ENCODE data around the gene TOB1. TPM values are rescaled to one million over a fixed set of nuclear protein-coding genes. Genes with fewer than 3 reads are reported as not detected.

TOB1 gene
- total RNA-seq: 254 TPM
- 10 to 100 TPM; 30.7 to 60.7 (median 36.3) TPM for polyA plus RNA-seq

DNA sequence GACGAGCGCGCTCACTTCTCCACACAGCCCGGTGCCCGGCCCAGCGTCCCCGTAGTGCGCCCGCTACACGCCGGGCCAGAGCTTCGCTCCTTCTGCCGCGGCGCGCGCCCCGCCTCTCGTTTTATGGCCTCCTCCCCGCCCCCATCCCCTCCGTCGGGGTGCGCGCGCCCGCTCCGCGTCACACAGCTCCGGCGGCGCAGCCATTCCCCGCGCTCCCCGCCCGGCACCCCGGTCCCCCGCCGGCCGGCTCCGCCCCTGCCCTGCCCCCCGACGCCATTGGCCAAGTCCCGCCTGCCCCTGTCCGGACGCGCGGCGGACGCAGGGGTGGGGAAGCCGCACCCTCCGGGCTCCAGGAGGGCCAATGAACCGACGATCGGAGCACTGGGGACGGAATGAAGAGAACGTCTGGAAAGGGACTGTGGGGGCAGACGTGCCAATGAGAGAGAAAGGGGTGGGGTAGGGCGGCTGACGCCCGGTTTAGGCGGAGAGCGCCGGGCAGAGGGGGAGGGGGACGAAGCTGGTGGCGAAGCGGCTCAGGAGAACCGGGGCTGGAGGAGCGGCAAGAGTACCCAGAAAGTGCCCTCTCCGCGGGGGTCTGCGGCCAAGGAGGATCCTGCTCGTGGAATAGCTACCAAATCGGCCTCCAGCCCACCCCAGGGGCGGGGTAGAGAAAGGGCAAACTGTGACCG lies at the start of gene TOB1:
Gene TOB1 (minus strand): TSS at position 94 of the 689 bp plus-strand sequence. CDS start 2,337 bp downstream, outside the sequence.
- peak within 1 kb of the TSS; percentile 98 to 100 (median 99) for H3K27ac Mint-ChIP-seq
- H3K27ac ChIP-seq (ENCODE audit: insufficient read depth, low read length, poor library complexity, severe bottlenecking): peak within 1 kb of the TSS; percentile 98
- H3K4me1 Mint-ChIP-seq: peaks cover 41 to 59% (median 46%) of the 10 kb centered on the region in 4 donors
- peaks cover 0 to 3% (median 0%) of the 10 kb centered on the region in 7 donors for H3K9me3 Mint-ChIP-seq
- H3K27me3 Mint-ChIP-seq: no peaks in the 10 kb centered on the region
- peaks cover 70% of the 10 kb centered on the region for H3K4me1 ChIP-seq (ENCODE audit: control insufficient read depth, insufficient read depth, low read length, poor library complexity, severe bottlenecking)
- peak within 1 kb of the TSS; percentile 95 to 100 (median 98) for H3K4me3 Mint-ChIP-seq
- peak; percentile 70 to 73 for ATAC-seq (ENCODE audit: low read depth in 2 of 2)
- no peaks in the 10 kb centered on the region for H3K27me3 ChIP-seq (ENCODE audit: control insufficient read depth, insufficient read depth, low read length)
- H3K4me3 ChIP-seq (ENCODE audit: low read depth, low read length): peak within 1 kb of the TSS; percentile 98
- peaks cover 18% of the 10 kb centered on the region for H3K36me3 ChIP-seq (ENCODE audit: control insufficient read depth, insufficient read depth, low read length)
- no peaks in the 10 kb centered on the region for H3K9me3 ChIP-seq (ENCODE audit: control insufficient read depth in 2 of 2, low read length in 2 of 2)
- peak; percentile 95 to 97 (median 95) for DNase-seq
- peaks cover 22% of the 10 kb centered on the region for H3K36me3 Mint-ChIP-seq

DNA sequence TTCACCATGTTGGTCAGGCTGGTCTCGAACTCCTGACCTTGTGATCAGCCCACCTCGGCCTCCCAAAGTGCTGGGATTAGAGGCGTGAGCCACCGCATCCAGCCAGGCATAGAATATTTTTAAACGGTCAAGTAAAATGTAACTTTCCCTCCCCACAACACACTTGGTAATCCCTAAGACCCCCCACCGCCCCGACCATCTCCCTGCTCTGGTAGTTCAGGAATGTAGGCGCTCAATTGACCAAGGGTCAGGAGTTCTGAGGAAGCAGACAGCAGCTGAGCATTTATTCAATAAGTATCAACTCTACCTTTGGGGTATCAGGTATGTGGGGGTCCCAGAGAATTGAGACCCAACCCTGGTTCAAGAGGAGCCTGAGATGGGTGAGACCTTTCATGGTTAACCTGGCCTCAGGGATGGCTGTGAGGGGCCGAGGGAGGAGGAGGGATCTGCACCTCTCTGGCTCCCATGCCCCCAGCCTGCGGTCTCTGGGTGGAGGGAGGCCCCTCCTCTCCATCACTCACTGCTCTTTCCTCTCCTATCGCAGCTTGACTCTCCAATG lies 48.4 kb upstream of the TOB1 start:
- H3K27me3 ChIP-seq (ENCODE audit: control insufficient read depth, insufficient read depth, low read length): no peaks in the 10 kb centered on the region
- DNase-seq: no peak
- Mint-ChIP-seq H3K9me3 (no peaks in the 10 kb centered on the region), H3K4me3 (no peak overlapping the region), H3K27ac (peak overlapping the region in 1 of 3 donors; percentile 59), H3K27me3 (peaks cover 8% of the 10 kb centered on the region), H3K36me3 (no peaks in the 10 kb centered on the region), H3K4me1 (peaks cover 12 to 76% (median 40%) of the 10 kb centered on the region in 4 donors)
- no peaks in the 10 kb centered on the region for H3K36me3 ChIP-seq (ENCODE audit: control insufficient read depth, insufficient read depth, low read length)
- no peak overlapping the region for H3K27ac ChIP-seq (ENCODE audit: insufficient read depth, low read length, poor library complexity, severe bottlenecking)
- H3K4me1 ChIP-seq (ENCODE audit: control insufficient read depth, insufficient read depth, low read length, poor library complexity, severe bottlenecking): peaks cover 68% of the 10 kb centered on the region
- H3K4me3 ChIP-seq (ENCODE audit: low read depth, low read length): no peak overlapping the region
- ATAC-seq (ENCODE audit: low read depth in 2 of 2): no peak
- H3K9me3 ChIP-seq (ENCODE audit: control insufficient read depth in 2 of 2, low read length in 2 of 2): no peaks in the 10 kb centered on the region

- H3K4me3 Mint-ChIP-seq: no peak overlapping the region
- no peak for DNase-seq
- no peaks in the 10 kb centered on the region for H3K36me3 ChIP-seq (ENCODE audit: control insufficient read depth, insufficient read depth, low read length)
- no peak for ATAC-seq (ENCODE audit: low read depth in 2 of 2)
- peaks cover 0 to 1% (median 0%) of the 10 kb centered on the region in 7 donors for H3K9me3 Mint-ChIP-seq
- no peaks in the 10 kb centered on the region for H3K36me3 Mint-ChIP-seq
- H3K27ac ChIP-seq (ENCODE audit: insufficient read depth, low read length, poor library complexity, severe bottlenecking): no peak overlapping the region
- peaks cover 4% of the 10 kb centered on the region for H3K27me3 Mint-ChIP-seq
- H3K4me3 ChIP-seq (ENCODE audit: low read depth, low read length): no peak overlapping the region
- peaks cover 12 to 77% (median 42%) of the 10 kb centered on the region in 4 donors for H3K4me1 Mint-ChIP-seq
- H3K27ac Mint-ChIP-seq: peak overlapping the region in 1 of 3 donors; percentile 52
- no peaks in the 10 kb centered on the region for H3K27me3 ChIP-seq (ENCODE audit: control insufficient read depth, insufficient read depth, low read length)
- no peaks in the 10 kb centered on the region for H3K9me3 ChIP-seq (ENCODE audit: control insufficient read depth in 2 of 2, low read length in 2 of 2)
- H3K4me1 ChIP-seq (ENCODE audit: control insufficient read depth, insufficient read depth, low read length, poor library complexity, severe bottlenecking): peaks cover 66% of the 10 kb centered on the region
Measured at GRCh38 chr17:50913120-50913519, 47.0 kb upstream of the TOB1 start.

DNA sequence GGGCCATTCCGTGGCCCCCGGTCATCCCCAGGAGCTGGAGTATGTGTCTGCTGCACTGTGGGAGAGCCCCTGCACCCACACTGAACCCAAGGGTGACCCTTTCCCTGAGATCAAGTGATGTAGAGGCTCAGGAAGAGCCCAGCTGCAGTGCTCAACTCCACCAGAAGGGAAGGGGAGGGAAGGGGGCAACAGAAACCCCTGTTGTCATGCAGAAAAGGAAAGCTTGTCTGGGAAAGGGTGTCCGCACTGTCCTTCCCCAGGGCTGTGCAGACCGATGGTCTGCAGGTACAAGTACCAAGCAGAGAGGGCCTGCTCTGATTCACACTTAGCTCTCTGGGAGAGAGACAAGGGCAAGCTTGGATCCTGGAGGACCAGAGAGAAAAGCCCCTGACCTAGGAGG lies 45.7 kb upstream of the TOB1 start:
- Histone ChIP-seq H3K9me3 (ENCODE audit: control insufficient read depth in 2 of 2, low read length in 2 of 2) (no peaks in the 10 kb centered on the region), H3K4me3 (ENCODE audit: low read depth, low read length) (no peak overlapping the region), H3K4me1 (ENCODE audit: control insufficient read depth, insufficient read depth, low read length, poor library complexity, severe bottlenecking) (peaks cover 60% of the 10 kb centered on the region), H3K27me3 (ENCODE audit: control insufficient read depth, insufficient read depth, low read length) (no peaks in the 10 kb centered on the region), H3K27ac (ENCODE audit: insufficient read depth, low read length, poor library complexity, severe bottlenecking) (no peak overlapping the region), H3K36me3 (ENCODE audit: control insufficient read depth, insufficient read depth, low read length) (no peaks in the 10 kb centered on the region)
- Mint-ChIP-seq H3K4me1 (peaks cover 12 to 76% (median 45%) of the 10 kb centered on the region in 4 donors), H3K4me3 (no peak overlapping the region), H3K36me3 (no peaks in the 10 kb centered on the region), H3K9me3 (peaks cover 0 to 1% (median 0%) of the 10 kb centered on the region in 7 donors), H3K27me3 (peaks cover 4% of the 10 kb centered on the region), H3K27ac (peak overlapping the region in 2 of 3 donors; percentile 54 to 60)
- no peak for ATAC-seq (ENCODE audit: low read depth in 2 of 2)
- DNase-seq: no peak

GRCh38 chr17:50911450-50911849 lies 45.3 kb upstream of the TOB1 start:
- DNase-seq: no peak
- peaks cover 56% of the 10 kb centered on the region for H3K4me1 ChIP-seq (ENCODE audit: control insufficient read depth, insufficient read depth, low read length, poor library complexity, severe bottlenecking)

GRCh38 chr17:50909765-50910605 lies 43.8 kb upstream of the TOB1 start:
- H3K4me1 Mint-ChIP-seq: peaks cover 12 to 75% (median 42%) of the 10 kb centered on the region in 4 donors

More at GRCh38 chr17:50911450-50911849, 45.3 kb upstream of the TOB1 start:
- no peak for ATAC-seq (ENCODE audit: low read depth in 2 of 2)
- Mint-ChIP-seq H3K4me1 (peaks cover 12 to 74% (median 42%) of the 10 kb centered on the region in 4 donors), H3K9me3 (peaks cover 0 to 1% (median 0%) of the 10 kb centered on the region in 7 donors), H3K4me3 (no peak overlapping the region), H3K27me3 (peaks cover 4% of the 10 kb centered on the region), H3K36me3 (no peaks in the 10 kb centered on the region), H3K27ac (peak overlapping the region; percentile 51 to 98 (median 96))
- Histone ChIP-seq H3K36me3 (ENCODE audit: control insufficient read depth, insufficient read depth, low read length) (no peaks in the 10 kb centered on the region), H3K4me3 (ENCODE audit: low read depth, low read length) (no peak overlapping the region), H3K9me3 (ENCODE audit: control insufficient read depth in 2 of 2, low read length in 2 of 2) (no peaks in the 10 kb centered on the region), H3K27ac (ENCODE audit: insufficient read depth, low read length, poor library complexity, severe bottlenecking) (peak overlapping the region; percentile 82), H3K27me3 (ENCODE audit: control insufficient read depth, insufficient read depth, low read length) (no peaks in the 10 kb centered on the region)

More at GRCh38 chr17:50909765-50910605, 43.8 kb upstream of the TOB1 start:
- Mint-ChIP-seq H3K27ac (peak overlapping the region; percentile 96 to 98 (median 96)), H3K36me3 (no peaks in the 10 kb centered on the region), H3K27me3 (peaks cover 4% of the 10 kb centered on the region), H3K4me3 (peak overlapping the region; percentile 65 to 84 (median 74)), H3K9me3 (peaks cover 0 to 1% (median 0%) of the 10 kb centered on the region in 7 donors)
- peak overlapping the region; percentile 82 for H3K27ac ChIP-seq (ENCODE audit: insufficient read depth, low read length, poor library complexity, severe bottlenecking)
- H3K36me3 ChIP-seq (ENCODE audit: control insufficient read depth, insufficient read depth, low read length): no peaks in the 10 kb centered on the region
- H3K4me1 ChIP-seq (ENCODE audit: control insufficient read depth, insufficient read depth, low read length, poor library complexity, severe bottlenecking): peaks cover 62% of the 10 kb centered on the region
- no peaks in the 10 kb centered on the region for H3K9me3 ChIP-seq (ENCODE audit: control insufficient read depth in 2 of 2, low read length in 2 of 2)
- peak overlapping the region; percentile 67 for H3K4me3 ChIP-seq (ENCODE audit: low read depth, low read length)
- ATAC-seq (ENCODE audit: low read depth in 2 of 2) (peak; percentile 95 to 97), DNase-seq (peak; percentile 53 to 94 (median 76))
- H3K27me3 ChIP-seq (ENCODE audit: control insufficient read depth, insufficient read depth, low read length): no peaks in the 10 kb centered on the region

Data from CD4-positive, CD25-positive, alpha-beta regulatory T cell (primary cell).